ENCODE results near the gene RFX4. TPM values are rescaled to one million over a fixed set of nuclear protein-coding genes. Genes with fewer than 3 reads are reported as not detected.
A peak's percentile ranks its signal among the peaks of the same experiment; 100 is the strongest.

RFX4 gene
- total RNA-seq, 1 donor from 2014 or later = not detected

DNA sequence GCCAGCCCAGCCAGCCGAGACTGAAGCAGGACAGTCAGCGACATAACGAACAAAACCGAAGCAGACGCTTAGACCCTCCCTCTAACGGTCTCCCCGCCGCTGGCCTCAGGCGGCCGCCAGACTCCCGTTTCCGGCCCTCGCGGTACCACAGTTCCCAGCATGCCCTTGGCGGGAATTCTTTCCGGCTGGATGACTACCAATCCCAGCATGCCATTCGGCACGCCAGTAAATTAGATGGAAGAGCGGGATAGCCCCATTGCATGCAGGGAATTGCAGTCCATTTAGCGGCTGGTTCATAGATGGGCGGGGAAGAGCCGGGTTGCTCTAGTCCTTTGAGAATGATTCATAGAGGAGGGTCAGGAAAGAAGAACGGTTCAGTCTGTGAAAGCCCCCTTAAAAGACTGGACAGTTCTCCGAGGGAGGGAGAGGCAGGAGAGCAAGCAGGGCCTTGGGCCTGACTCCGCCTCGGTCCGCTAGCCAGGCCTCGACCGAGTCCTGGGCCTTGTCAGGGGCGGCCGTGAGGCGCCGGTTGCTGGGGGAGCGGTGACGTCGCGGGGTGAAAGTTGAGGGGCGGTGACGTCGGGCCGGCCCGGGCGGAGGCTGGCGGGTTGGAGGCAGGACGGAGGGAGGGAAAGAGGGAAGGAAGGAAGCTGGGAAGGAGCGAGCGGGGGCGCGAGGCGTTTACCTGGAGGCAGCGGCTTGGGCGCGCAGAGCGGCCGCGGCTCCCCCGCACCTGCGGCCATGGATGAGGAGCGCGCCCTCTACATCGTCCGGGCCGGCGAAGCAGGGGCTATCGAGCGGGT is 191.4 kb downstream of the RFX4 start, which contains the start of gene RIC8B:
Gene RIC8B, plus strand, starts transcription at position 678 of the 803 bp plus-strand sequence. Its CDS starts 64 bp downstream, at position 742.
- Mint-ChIP-seq H3K27me3 (ENCODE audit: low read depth) (no peaks in the 10 kb centered on the region), H3K4me1 (peaks cover 23% of the 10 kb centered on the region)

DNA sequence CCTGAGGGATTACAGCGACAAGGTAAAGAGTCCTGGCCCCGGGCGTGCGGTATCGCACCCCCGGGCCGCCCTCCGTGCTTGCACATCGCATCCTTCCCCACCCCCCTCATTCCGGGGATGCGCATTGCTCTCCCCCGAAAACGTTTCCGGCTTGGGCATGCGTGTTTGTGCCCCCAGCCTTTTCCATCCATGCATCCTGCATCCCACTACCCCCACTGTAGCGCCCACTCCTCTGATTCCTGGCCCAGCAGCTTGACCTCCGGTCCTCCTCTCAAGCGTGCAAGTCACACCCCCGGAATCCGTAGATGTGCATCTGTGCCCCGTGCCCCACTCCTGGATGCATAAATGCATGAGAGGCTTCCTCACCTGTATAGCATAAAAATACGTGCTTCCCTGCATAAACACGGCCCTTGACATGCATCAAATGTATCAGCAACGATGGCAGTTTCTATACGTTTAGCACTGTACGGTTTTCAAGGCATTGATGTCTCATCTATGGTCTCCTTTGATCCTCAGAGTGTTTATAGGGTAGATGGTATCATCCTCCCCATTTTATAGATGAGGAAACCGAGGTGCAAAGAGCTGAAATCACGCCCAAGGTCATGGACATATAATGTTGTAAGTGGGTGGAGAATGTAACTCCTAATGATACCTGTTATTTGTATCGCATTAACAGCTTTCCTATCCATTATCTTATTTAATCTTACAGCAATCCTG is 192.2 kb downstream of the RFX4 start:
- H3K27ac Mint-ChIP-seq = peak overlapping the region; percentile 99
- H3K4me1 Mint-ChIP-seq = peaks cover 18% of the 10 kb centered on the region
- no peak for DNase-seq (ENCODE audit: low spot score in 2 of 2, unreplicated experiment in 2 of 2)
- H3K4me3 Mint-ChIP-seq = peak overlapping the region; percentile 92
- no peak for TF ChIP-seq CTCF (IDR thresholded peaks at IDR 0.05; ENCODE audit: unreplicated experiment)
- no peaks in the 10 kb centered on the region for H3K9me3 Mint-ChIP-seq
- H3K27me3 Mint-ChIP-seq (ENCODE audit: low read depth) = no peaks in the 10 kb centered on the region
- H3K36me3 Mint-ChIP-seq = peaks cover 6% of the 10 kb centered on the region

More for the DNA sequence above, 191.4 kb downstream of the RFX4 start, which contains the start of gene RIC8B:
- no peak for TF ChIP-seq CTCF (IDR thresholded peaks at IDR 0.05; ENCODE audit: unreplicated experiment)
- peak within 1 kb of the TSS; percentile 92 for H3K4me3 Mint-ChIP-seq
- peak within 1 kb of the TSS; percentile 99 for H3K27ac Mint-ChIP-seq
- no peaks in the 10 kb centered on the region for H3K9me3 Mint-ChIP-seq
- H3K36me3 Mint-ChIP-seq = peaks cover 6% of the 10 kb centered on the region
- peak; percentile 95 to 96 for DNase-seq (ENCODE audit: low spot score in 2 of 2, unreplicated experiment in 2 of 2)

DNA sequence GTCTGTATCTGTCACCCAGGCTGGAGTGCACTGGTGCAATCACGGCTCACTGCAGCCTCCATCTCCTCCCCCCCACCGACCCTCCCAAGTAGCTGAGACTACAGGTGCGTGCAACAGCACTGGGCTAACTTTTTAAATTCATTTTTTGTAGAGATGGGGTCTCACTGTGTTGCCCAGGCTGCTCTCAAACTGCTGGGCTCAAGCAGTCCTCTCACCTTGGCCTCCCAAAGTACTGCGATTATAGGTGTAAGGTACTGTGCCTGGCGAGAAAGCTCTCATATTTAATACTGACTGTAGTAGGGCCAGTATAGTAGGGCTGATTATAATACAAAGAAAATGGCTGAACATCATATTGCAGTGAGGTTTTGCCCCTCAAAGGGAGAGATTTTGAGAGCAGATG is 194.1 kb downstream of the RFX4 start:
- Mint-ChIP-seq H3K27ac (no peak overlapping the region), H3K36me3 (peaks cover 6% of the 10 kb centered on the region), H3K4me3 (no peak overlapping the region), H3K27me3 (ENCODE audit: low read depth) (no peaks in the 10 kb centered on the region), H3K9me3 (no peaks in the 10 kb centered on the region), H3K4me1 (peaks cover 20% of the 10 kb centered on the region)
- DNase-seq (ENCODE audit: low spot score in 2 of 2, unreplicated experiment in 2 of 2) = no peak
- TF ChIP-seq CTCF (IDR thresholded peaks at IDR 0.05; ENCODE audit: unreplicated experiment) = no peak

GRCh38 chr12:106780010-106780631 is 197.3 kb downstream of the RFX4 start:
- no peak for DNase-seq (ENCODE audit: low spot score in 2 of 2, unreplicated experiment in 2 of 2)
- Mint-ChIP-seq H3K9me3 (no peaks in the 10 kb centered on the region), H3K27ac (peak overlapping the region; percentile 72), H3K27me3 (ENCODE audit: low read depth) (no peaks in the 10 kb centered on the region), H3K4me3 (no peak overlapping the region), H3K36me3 (peaks cover 11% of the 10 kb centered on the region), H3K4me1 (peaks cover 15% of the 10 kb centered on the region)
- TF ChIP-seq CTCF (IDR thresholded peaks at IDR 0.05; ENCODE audit: unreplicated experiment) = no peak

DNA sequence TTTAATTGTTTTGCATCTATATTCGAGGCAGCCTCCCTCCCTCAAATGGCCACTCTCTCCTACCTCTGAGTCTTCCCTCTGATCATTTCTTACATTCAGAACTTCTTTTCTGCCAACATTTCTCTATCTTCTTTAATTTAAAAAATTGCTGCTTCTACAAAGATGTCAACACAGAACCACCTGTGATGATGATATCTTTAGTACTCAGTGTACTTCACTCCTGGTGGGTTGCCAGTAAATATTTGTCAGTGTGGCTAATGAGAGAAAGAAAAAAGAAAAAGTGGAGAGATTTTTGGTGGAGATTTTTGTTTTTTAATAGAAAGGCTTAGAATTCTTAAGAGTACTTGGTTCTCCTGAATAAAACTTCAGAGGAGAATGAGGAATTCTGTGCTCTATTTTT is 199.8 kb downstream of the RFX4 start:
- Mint-ChIP-seq H3K9me3 (no peaks in the 10 kb centered on the region), H3K4me1 (peaks cover 4% of the 10 kb centered on the region), H3K27ac (no peak overlapping the region), H3K36me3 (peaks cover 24% of the 10 kb centered on the region), H3K4me3 (no peak overlapping the region), H3K27me3 (ENCODE audit: low read depth) (no peaks in the 10 kb centered on the region)
- TF ChIP-seq CTCF (IDR thresholded peaks at IDR 0.05; ENCODE audit: unreplicated experiment) = no peak
- DNase-seq (ENCODE audit: low spot score in 2 of 2, unreplicated experiment in 2 of 2) = no peak

Data from mesothelial cell of epicardium (in vitro differentiated cells).